ENCODE results near the gene IGFBP7.

IGFBP7 gene

GRCh38 chr4:57098415-57098814 is 11.8 kb downstream of the IGFBP7 start:
- TF ChIP-seq REST (IDR thresholded peaks at IDR 0.05; ENCODE audit: insufficient read depth in 1 of 2, low read depth in 2 of 2, low read length in 2 of 2), result no peak
- no peak for TF ChIP-seq FOXP2 (optimal IDR thresholded peaks at IDR 0.05; ENCODE audit: borderline replicate concordance, extremely low read depth, extremely low read length, insufficient read depth)
- no peak for TF ChIP-seq POLR2AphosphoS5 (IDR thresholded peaks at IDR 0.05; ENCODE audit: low read depth, low read length)
- no peak for TF ChIP-seq TAF1 (IDR thresholded peaks at IDR 0.05; ENCODE audit: borderline replicate concordance, insufficient read depth, low read length)
- no peak for TF ChIP-seq SIN3A (IDR thresholded peaks at IDR 0.05; ENCODE audit: borderline replicate concordance, insufficient read depth, low read length)

GRCh38 chr4:57097711-57098110 is 12.5 kb downstream of the IGFBP7 start:
- no peak for TF ChIP-seq POLR2AphosphoS5 (IDR thresholded peaks at IDR 0.05; ENCODE audit: low read depth, low read length)
- no peak for TF ChIP-seq TAF1 (IDR thresholded peaks at IDR 0.05; ENCODE audit: borderline replicate concordance, insufficient read depth, low read length)
- TF ChIP-seq FOXP2 (optimal IDR thresholded peaks at IDR 0.05; ENCODE audit: borderline replicate concordance, extremely low read depth, extremely low read length, insufficient read depth), result no peak
- TF ChIP-seq REST (IDR thresholded peaks at IDR 0.05; ENCODE audit: insufficient read depth in 1 of 2, low read depth in 2 of 2, low read length in 2 of 2), result no peak
- TF ChIP-seq SIN3A (IDR thresholded peaks at IDR 0.05; ENCODE audit: borderline replicate concordance, insufficient read depth, low read length), result no peak

DNA sequence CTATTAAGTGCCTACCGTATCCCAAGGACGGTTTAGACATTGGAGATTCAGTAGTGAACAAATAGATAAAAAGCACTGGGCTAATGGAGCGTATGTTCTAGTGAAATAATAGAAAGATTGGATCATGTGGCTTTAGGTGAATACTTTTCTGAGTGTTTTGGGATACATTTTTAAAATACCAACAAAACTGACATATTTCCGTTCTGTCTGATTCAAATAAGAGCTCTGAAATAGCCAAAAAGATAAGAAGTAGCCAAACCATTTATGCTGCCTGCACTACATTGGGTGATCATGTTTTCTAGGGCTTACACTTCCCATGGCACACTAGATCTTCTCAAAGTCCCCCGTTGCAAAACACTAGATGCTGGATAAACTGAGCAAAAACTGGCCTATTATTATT is 14.2 kb downstream of the IGFBP7 start:
- TF ChIP-seq REST (IDR thresholded peaks at IDR 0.05; ENCODE audit: insufficient read depth in 1 of 2, low read depth in 2 of 2, low read length in 2 of 2) (no peak), FOXP2 (optimal IDR thresholded peaks at IDR 0.05; ENCODE audit: borderline replicate concordance, extremely low read depth, extremely low read length, insufficient read depth) (no peak), TAF1 (IDR thresholded peaks at IDR 0.05; ENCODE audit: borderline replicate concordance, insufficient read depth, low read length) (no peak), SIN3A (IDR thresholded peaks at IDR 0.05; ENCODE audit: borderline replicate concordance, insufficient read depth, low read length) (no peak), POLR2AphosphoS5 (IDR thresholded peaks at IDR 0.05; ENCODE audit: low read depth, low read length) (no peak)

GRCh38 chr4:57095245-57095644 is 14.9 kb downstream of the IGFBP7 start:
- TF ChIP-seq SIN3A (IDR thresholded peaks at IDR 0.05; ENCODE audit: borderline replicate concordance, insufficient read depth, low read length), result no peak
- TF ChIP-seq FOXP2 (optimal IDR thresholded peaks at IDR 0.05; ENCODE audit: borderline replicate concordance, extremely low read depth, extremely low read length, insufficient read depth), result no peak
- TF ChIP-seq TAF1 (IDR thresholded peaks at IDR 0.05; ENCODE audit: borderline replicate concordance, insufficient read depth, low read length), result no peak
- TF ChIP-seq REST (IDR thresholded peaks at IDR 0.05; ENCODE audit: insufficient read depth in 1 of 2, low read depth in 2 of 2, low read length in 2 of 2), result no peak

DNA sequence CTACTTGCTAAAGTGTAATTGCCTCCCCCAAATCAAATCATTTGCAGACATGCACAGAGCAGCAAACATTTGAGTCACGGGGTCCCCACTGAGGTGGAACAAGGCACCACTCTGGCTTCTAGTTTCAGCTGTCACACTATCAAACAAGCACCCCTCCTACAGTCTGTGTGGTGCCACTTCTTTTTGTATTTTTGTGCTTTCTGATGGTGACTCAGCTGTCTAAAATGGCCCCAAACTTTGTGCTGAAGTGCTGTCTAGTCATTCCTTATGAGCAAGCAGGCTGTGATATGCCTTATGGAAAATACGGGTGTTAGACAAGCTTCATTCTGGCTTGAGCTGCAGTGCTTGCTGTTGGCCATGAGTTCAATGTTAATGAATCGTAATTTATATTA is 15.4 kb downstream of the IGFBP7 start:
- no peak for TF ChIP-seq FOXP2 (optimal IDR thresholded peaks at IDR 0.05; ENCODE audit: borderline replicate concordance, extremely low read depth, extremely low read length, insufficient read depth)
